Astrocyte (in vitro differentiated cells and primary cell): ENCODE results near the gene SUSD6. TPM values are rescaled to one million over a fixed set of nuclear protein-coding genes. Genes with fewer than 3 reads are reported as not detected.
A peak's percentile ranks its signal among the peaks of the same experiment; 100 is the strongest.

Source experiments
- DNase-seq: peaks from one replicate; pipeline ENCODE4 v3.0.0-alpha.2; 2010; ENCODE audit warnings: low read depth
- FAIRE-seq: peaks from 2 replicates; lab custom pipeline; 2011; peaks lifted over from hg19 to GRCh38; lab: Jason Lieb, UNC
- H2AFZ ChIP-seq: 2 replicates; pipeline ENCODE4 v1.6.0; 2012; ENCODE audit warnings: low read depth, low read length, inconsistent platforms
- H3K27ac ChIP-seq: 2 replicates; pipeline ENCODE4 v1.5.1; 2011; ENCODE audit warnings: low read depth, low read length, inconsistent platforms
- H3K27me3 ChIP-seq: 2 replicates; pipeline ENCODE4 v1.6.0; 2011; ENCODE audit warnings: low read length, inconsistent platforms; ENCODE audit not compliant: insufficient read depth
- H3K36me3 ChIP-seq: 2 replicates; pipeline ENCODE4 v1.5.1; 2011; ENCODE audit warnings: low read length, inconsistent platforms; ENCODE audit not compliant: insufficient read depth
- H3K4me1 ChIP-seq: 2 replicates; pipeline ENCODE4 v1.5.1; 2011; ENCODE audit warnings: low read length, inconsistent platforms; ENCODE audit not compliant: insufficient read depth
- H3K4me2 ChIP-seq: 2 replicates; pipeline ENCODE4 v1.6.0; 2012; ENCODE audit warnings: low read length, inconsistent platforms
- H3K4me3 ChIP-seq: 2 replicates; pipeline ENCODE4 v1.5.1; 2011; ENCODE audit warnings: low read depth, mild to moderate bottlenecking, low read length, inconsistent platforms; ENCODE audit not compliant: insufficient read depth
- H3K79me2 ChIP-seq: 2 replicates; pipeline ENCODE4 v1.6.0; 2012; ENCODE audit warnings: mild to moderate bottlenecking, low read length, inconsistent platforms; ENCODE audit not compliant: insufficient read depth
- H3K9ac ChIP-seq: 2 replicates; pipeline ENCODE4 v1.6.0; 2012; ENCODE audit warnings: mild to moderate bottlenecking, low read length, inconsistent platforms
- H3K9me3 ChIP-seq: 2 replicates; pipeline ENCODE4 v1.5.1; 2012; ENCODE audit warnings: low read depth, mild to moderate bottlenecking, low read length, inconsistent platforms; ENCODE audit not compliant: insufficient read depth
- H4K20me1 ChIP-seq: 2 replicates; pipeline ENCODE4 v1.6.0; 2012; ENCODE audit warnings: low read length, inconsistent platforms; ENCODE audit not compliant: insufficient read depth
- H3K27ac Mint-ChIP-seq: one replicate; pipeline ENCODE4 v1.8.0; 2021; ENCODE audit warnings: mild to moderate bottlenecking, mixed read lengths; ENCODE audit not compliant: unreplicated experiment
- H3K27me3 Mint-ChIP-seq: one replicate; pipeline ENCODE4 v1.8.0; 2021; ENCODE audit warnings: low read depth, mixed read lengths; ENCODE audit not compliant: unreplicated experiment
- H3K36me3 Mint-ChIP-seq: one replicate; pipeline ENCODE4 v1.8.0; 2021; ENCODE audit warnings: low read depth, mixed read lengths; ENCODE audit not compliant: unreplicated experiment
- H3K4me1 Mint-ChIP-seq: one replicate; pipeline ENCODE4 v1.8.0; 2021; ENCODE audit warnings: low read depth, mixed read lengths; ENCODE audit not compliant: unreplicated experiment
- H3K4me3 Mint-ChIP-seq: one replicate; pipeline ENCODE4 v1.8.0; 2021; ENCODE audit warnings: mild to moderate bottlenecking, moderate library complexity, mixed read lengths; ENCODE audit not compliant: unreplicated experiment
- H3K9me3 Mint-ChIP-seq: one replicate; pipeline ENCODE4 v1.8.0; 2021; ENCODE audit warnings: mild to moderate bottlenecking, mixed read lengths; ENCODE audit not compliant: unreplicated experiment
- CTCF ChIP-seq: IDR thresholded peaks from 2 replicates; pipeline ENCODE4 v1.5.1; 2011; ENCODE audit warnings: low read depth, mild to moderate bottlenecking, inconsistent platforms, low read length, moderate library complexity; ENCODE audit not compliant: insufficient read depth
- EZH2 ChIP-seq: IDR thresholded peaks from 2 replicates; pipeline ENCODE4 v1.6.1; 2012; ENCODE audit warnings: mild to moderate bottlenecking, low read length, inconsistent platforms; ENCODE audit not compliant: insufficient read depth
- total RNA-seq: library from RNA; stranded (reverse); gene quantifications from 2 replicates; pipeline ENCODE4 v1.2.1, GENCODE V29; 2021

Gene SUSD6
- total RNA-seq, 1 donor from 2014 or later: 25.6 TPM

- DNase-seq (peak; percentile 75), FAIRE-seq (no peak)
- Mint-ChIP-seq H3K27ac (peak overlapping the region; percentile 88), H3K4me1 (peaks cover 45% of the 10 kb centered on the region), H3K4me3 (peak overlapping the region; percentile 7), H3K9me3 (no peaks in the 10 kb centered on the region), H3K36me3 (peaks cover 13% of the 10 kb centered on the region), H3K27me3 (no peaks in the 10 kb centered on the region)
- no peaks in the 10 kb centered on the region for H3K9me3 ChIP-seq
- H3K4me3 ChIP-seq: no peak overlapping the region
- TF ChIP-seq EZH2: no peak
- no peak for TF ChIP-seq CTCF
- H3K79me2 ChIP-seq: peaks cover 43% of the 10 kb centered on the region
- H3K9ac ChIP-seq: peak overlapping the region; percentile 54
- peaks cover 71% of the 10 kb centered on the region for H4K20me1 ChIP-seq
- peak overlapping the region; percentile 65 for H3K4me2 ChIP-seq
- no peaks in the 10 kb centered on the region for H3K36me3 ChIP-seq
- H3K27me3 ChIP-seq: no peaks in the 10 kb centered on the region
- no peak overlapping the region for H2AFZ ChIP-seq
- peak overlapping the region; percentile 24 for H3K27ac ChIP-seq
- peaks cover 24% of the 10 kb centered on the region for H3K4me1 ChIP-seq
These were observed 46.6 kb downstream of the SUSD6 start for GRCh38 chr14:69657950-69658355.

GRCh38 chr14:69658664-69659261, 47.4 kb downstream of the SUSD6 start:
- Histone ChIP-seq H3K79me2 (peaks cover 37% of the 10 kb centered on the region), H2AFZ (no peak overlapping the region), H3K9me3 (no peaks in the 10 kb centered on the region), H3K27me3 (no peaks in the 10 kb centered on the region), H3K4me2 (peak overlapping the region; percentile 65), H4K20me1 (peaks cover 71% of the 10 kb centered on the region), H3K4me1 (peaks cover 19% of the 10 kb centered on the region), H3K4me3 (no peak overlapping the region), H3K9ac (peak overlapping the region; percentile 54), H3K36me3 (no peaks in the 10 kb centered on the region), H3K27ac (peak overlapping the region; percentile 24)
- H3K4me1 Mint-ChIP-seq: peaks cover 37% of the 10 kb centered on the region
- no peak for TF ChIP-seq EZH2
- DNase-seq: peak; percentile 77
- no peaks in the 10 kb centered on the region for H3K27me3 Mint-ChIP-seq
- FAIRE-seq: no peak
- no peaks in the 10 kb centered on the region for H3K9me3 Mint-ChIP-seq
- peaks cover 11% of the 10 kb centered on the region for H3K36me3 Mint-ChIP-seq
- peak overlapping the region; percentile 88 for H3K27ac Mint-ChIP-seq
- H3K4me3 Mint-ChIP-seq: peak overlapping the region; percentile 7

GRCh38 chr14:69660344-69661193, 49.2 kb downstream of the SUSD6 start:
- Histone ChIP-seq H3K36me3 (no peaks in the 10 kb centered on the region), H3K9me3 (no peaks in the 10 kb centered on the region), H3K79me2 (peaks cover 37% of the 10 kb centered on the region), H4K20me1 (peaks cover 71% of the 10 kb centered on the region), H3K27ac (no peak overlapping the region), H3K27me3 (no peaks in the 10 kb centered on the region), H2AFZ (no peak overlapping the region), H3K4me3 (no peak overlapping the region), H3K9ac (no peak overlapping the region), H3K4me1 (peaks cover 19% of the 10 kb centered on the region), H3K4me2 (no peak overlapping the region)
- no peak for FAIRE-seq
- peak overlapping the region; percentile 26 for H3K27ac Mint-ChIP-seq
- no peaks in the 10 kb centered on the region for H3K27me3 Mint-ChIP-seq
- no peak for DNase-seq
- TF ChIP-seq CTCF (no peak), EZH2 (no peak)
- no peaks in the 10 kb centered on the region for H3K9me3 Mint-ChIP-seq
- H3K4me1 Mint-ChIP-seq: peaks cover 34% of the 10 kb centered on the region
- H3K4me3 Mint-ChIP-seq: no peak overlapping the region
- H3K36me3 Mint-ChIP-seq: peaks cover 11% of the 10 kb centered on the region
